Astrocyte (in vitro differentiated cells and primary cell): Measurements from ENCODE around the gene SLIT3. TPM values are rescaled to one million over a fixed set of nuclear protein-coding genes. Genes with fewer than 3 reads are reported as not detected.

Experiments used
- DNase-seq: peaks from one replicate; pipeline ENCODE4 v3.0.0-alpha.2; 2010; ENCODE audit warnings: low read depth
- FAIRE-seq: peaks from 2 replicates; lab custom pipeline; 2011; peaks lifted over from hg19 to GRCh38; lab: Jason Lieb, UNC
- H2AFZ ChIP-seq: 2 replicates; pipeline ENCODE4 v1.6.0; 2012; ENCODE audit warnings: low read depth, low read length, inconsistent platforms
- H3K27ac ChIP-seq: 2 replicates; pipeline ENCODE4 v1.5.1; 2011; ENCODE audit warnings: low read depth, low read length, inconsistent platforms
- H3K27me3 ChIP-seq: 2 replicates; pipeline ENCODE4 v1.6.0; 2011; ENCODE audit warnings: low read length, inconsistent platforms; ENCODE audit not compliant: insufficient read depth
- H3K36me3 ChIP-seq: 2 replicates; pipeline ENCODE4 v1.5.1; 2011; ENCODE audit warnings: low read length, inconsistent platforms; ENCODE audit not compliant: insufficient read depth
- H3K4me1 ChIP-seq: 2 replicates; pipeline ENCODE4 v1.5.1; 2011; ENCODE audit warnings: low read length, inconsistent platforms; ENCODE audit not compliant: insufficient read depth
- H3K4me2 ChIP-seq: 2 replicates; pipeline ENCODE4 v1.6.0; 2012; ENCODE audit warnings: low read length, inconsistent platforms
- H3K4me3 ChIP-seq: 2 replicates; pipeline ENCODE4 v1.5.1; 2011; ENCODE audit warnings: low read depth, mild to moderate bottlenecking, low read length, inconsistent platforms; ENCODE audit not compliant: insufficient read depth
- H3K79me2 ChIP-seq: 2 replicates; pipeline ENCODE4 v1.6.0; 2012; ENCODE audit warnings: mild to moderate bottlenecking, low read length, inconsistent platforms; ENCODE audit not compliant: insufficient read depth
- H3K9ac ChIP-seq: 2 replicates; pipeline ENCODE4 v1.6.0; 2012; ENCODE audit warnings: mild to moderate bottlenecking, low read length, inconsistent platforms
- H3K9me3 ChIP-seq: 2 replicates; pipeline ENCODE4 v1.5.1; 2012; ENCODE audit warnings: low read depth, mild to moderate bottlenecking, low read length, inconsistent platforms; ENCODE audit not compliant: insufficient read depth
- H4K20me1 ChIP-seq: 2 replicates; pipeline ENCODE4 v1.6.0; 2012; ENCODE audit warnings: low read length, inconsistent platforms; ENCODE audit not compliant: insufficient read depth
- H3K27ac Mint-ChIP-seq: one replicate; pipeline ENCODE4 v1.8.0; 2021; ENCODE audit warnings: mild to moderate bottlenecking, mixed read lengths; ENCODE audit not compliant: unreplicated experiment
- H3K27me3 Mint-ChIP-seq: one replicate; pipeline ENCODE4 v1.8.0; 2021; ENCODE audit warnings: low read depth, mixed read lengths; ENCODE audit not compliant: unreplicated experiment
- H3K36me3 Mint-ChIP-seq: one replicate; pipeline ENCODE4 v1.8.0; 2021; ENCODE audit warnings: low read depth, mixed read lengths; ENCODE audit not compliant: unreplicated experiment
- H3K4me1 Mint-ChIP-seq: one replicate; pipeline ENCODE4 v1.8.0; 2021; ENCODE audit warnings: low read depth, mixed read lengths; ENCODE audit not compliant: unreplicated experiment
- H3K4me3 Mint-ChIP-seq: one replicate; pipeline ENCODE4 v1.8.0; 2021; ENCODE audit warnings: mild to moderate bottlenecking, moderate library complexity, mixed read lengths; ENCODE audit not compliant: unreplicated experiment
- H3K9me3 Mint-ChIP-seq: one replicate; pipeline ENCODE4 v1.8.0; 2021; ENCODE audit warnings: mild to moderate bottlenecking, mixed read lengths; ENCODE audit not compliant: unreplicated experiment
- CTCF ChIP-seq: IDR thresholded peaks from 2 replicates; pipeline ENCODE4 v1.5.1; 2011; ENCODE audit warnings: low read depth, mild to moderate bottlenecking, inconsistent platforms, low read length, moderate library complexity; ENCODE audit not compliant: insufficient read depth
- EZH2 ChIP-seq: IDR thresholded peaks from 2 replicates; pipeline ENCODE4 v1.6.1; 2012; ENCODE audit warnings: mild to moderate bottlenecking, low read length, inconsistent platforms; ENCODE audit not compliant: insufficient read depth
- total RNA-seq: library from RNA; stranded (reverse); gene quantifications from 2 replicates; pipeline ENCODE4 v1.2.1, GENCODE V29; 2021

SLIT3 gene
- total RNA-seq, 1 donor from 2014 or later, result 20.7 TPM

GRCh38 chr5:168831383-168831782, 469.6 kb downstream of the SLIT3 start:
- H3K4me2 ChIP-seq, result no peak overlapping the region
- Mint-ChIP-seq H3K9me3 (peaks cover 5% of the 10 kb centered on the region), H3K4me1 (no peaks in the 10 kb centered on the region), H3K4me3 (no peak overlapping the region), H3K27me3 (peaks cover 31% of the 10 kb centered on the region), H3K36me3 (peaks cover 1% of the 10 kb centered on the region), H3K27ac (no peak overlapping the region)
- FAIRE-seq (no peak), DNase-seq (no peak)
- no peaks in the 10 kb centered on the region for H3K79me2 ChIP-seq
- TF ChIP-seq EZH2 (no peak), CTCF (no peak)
- no peaks in the 10 kb centered on the region for H3K27me3 ChIP-seq
- H3K36me3 ChIP-seq, result no peaks in the 10 kb centered on the region
- H3K4me1 ChIP-seq, result no peaks in the 10 kb centered on the region
- no peak overlapping the region for H3K27ac ChIP-seq
- H4K20me1 ChIP-seq, result no peaks in the 10 kb centered on the region
- no peaks in the 10 kb centered on the region for H3K9me3 ChIP-seq
- H3K4me3 ChIP-seq, result no peak overlapping the region
- H2AFZ ChIP-seq, result no peak overlapping the region
- no peak overlapping the region for H3K9ac ChIP-seq

DNA sequence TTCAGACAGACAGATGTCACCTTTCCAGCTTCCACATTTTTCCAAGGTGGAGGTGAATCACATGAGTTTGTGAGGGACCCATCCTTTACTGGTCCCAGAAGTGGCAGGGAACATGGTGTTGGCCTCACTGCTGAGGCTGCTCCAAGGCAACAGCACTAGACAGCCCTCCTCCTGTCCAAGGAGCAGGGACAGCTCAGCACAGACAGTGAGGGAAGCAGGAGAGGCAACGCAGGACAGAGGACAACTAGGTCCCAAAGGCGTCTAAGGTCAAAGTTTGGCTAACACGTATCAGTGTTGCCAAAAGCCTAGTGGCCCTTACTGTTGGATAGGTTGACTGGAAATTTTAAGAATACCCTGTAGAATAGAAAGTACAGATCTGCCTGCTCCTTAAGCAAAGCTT, 470.1 kb downstream of the SLIT3 start:
- Histone ChIP-seq H3K4me3 (no peak overlapping the region), H3K4me2 (no peak overlapping the region), H3K27me3 (no peaks in the 10 kb centered on the region), H3K9ac (no peak overlapping the region), H3K9me3 (no peaks in the 10 kb centered on the region), H3K27ac (no peak overlapping the region), H3K36me3 (no peaks in the 10 kb centered on the region), H3K4me1 (no peaks in the 10 kb centered on the region), H2AFZ (no peak overlapping the region), H4K20me1 (no peaks in the 10 kb centered on the region), H3K79me2 (no peaks in the 10 kb centered on the region)
- DNase-seq (no peak), FAIRE-seq (no peak)
- Mint-ChIP-seq H3K36me3 (peaks cover 1% of the 10 kb centered on the region), H3K27me3 (peaks cover 35% of the 10 kb centered on the region), H3K9me3 (no peaks in the 10 kb centered on the region), H3K27ac (no peak overlapping the region), H3K4me1 (no peaks in the 10 kb centered on the region), H3K4me3 (no peak overlapping the region)
- no peak for TF ChIP-seq CTCF
- TF ChIP-seq EZH2, result no peak

DNA sequence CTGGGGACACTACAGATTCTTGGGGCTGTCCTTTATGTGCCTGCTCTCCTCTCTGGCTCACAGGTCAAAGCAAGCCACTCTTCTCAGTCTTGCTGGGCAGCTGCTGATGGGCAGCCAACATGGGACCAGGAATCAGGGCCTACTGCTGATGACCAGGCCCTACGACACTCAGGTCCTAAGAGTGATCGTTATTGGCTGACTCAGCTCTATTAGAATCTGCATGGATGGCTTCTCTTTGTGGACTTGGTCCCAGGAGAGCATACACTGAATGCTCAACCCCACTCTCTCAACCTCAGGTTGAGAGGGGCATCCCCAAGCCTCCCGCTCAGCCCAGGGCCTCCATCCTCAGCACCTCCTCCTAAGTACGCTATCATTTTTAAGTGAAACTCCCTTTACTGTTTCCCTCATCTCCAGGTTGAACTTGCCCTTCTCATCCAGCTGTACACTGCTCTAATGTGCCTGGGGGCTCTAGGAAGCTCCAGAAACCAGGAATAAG, 471.0 kb downstream of the SLIT3 start:
- H3K79me2 ChIP-seq, result no peaks in the 10 kb centered on the region
- H3K9ac ChIP-seq, result no peak overlapping the region
- H3K36me3 ChIP-seq, result no peaks in the 10 kb centered on the region
- Mint-ChIP-seq H3K9me3 (no peaks in the 10 kb centered on the region), H3K27me3 (peaks cover 39% of the 10 kb centered on the region), H3K36me3 (peaks cover 1% of the 10 kb centered on the region), H3K27ac (no peak overlapping the region), H3K4me3 (no peak overlapping the region), H3K4me1 (no peaks in the 10 kb centered on the region)
- no peak for DNase-seq
- H4K20me1 ChIP-seq, result no peaks in the 10 kb centered on the region
- no peak overlapping the region for H3K4me2 ChIP-seq
- no peak overlapping the region for H2AFZ ChIP-seq
- H3K27ac ChIP-seq, result no peak overlapping the region
- TF ChIP-seq CTCF, result no peak
- no peak for TF ChIP-seq EZH2
- H3K27me3 ChIP-seq, result no peaks in the 10 kb centered on the region
- no peaks in the 10 kb centered on the region for H3K4me1 ChIP-seq
- FAIRE-seq, result no peak
- H3K4me3 ChIP-seq, result no peak overlapping the region
- no peaks in the 10 kb centered on the region for H3K9me3 ChIP-seq
